ENCODE results near the gene AURKAIP1.

The AURKAIP1 gene

GRCh38 chr1:1335283-1335682, 39.7 kb downstream of the AURKAIP1 start:
- in situ Hi-C loops (cut with MboI; ENCODE audit: low sequenced_read_pairs): no loop called here

- in situ Hi-C loops (cut with MboI; ENCODE audit: low sequenced_read_pairs): no loop called here
Observed at GRCh38 chr1:1334835-1335234, 40.2 kb downstream of the AURKAIP1 start.

- in situ Hi-C loops (cut with MboI; ENCODE audit: low sequenced_read_pairs): no loop called here
Observed at GRCh38 chr1:1333551-1334241, 41.3 kb downstream of the AURKAIP1 start.

- in situ Hi-C loops (cut with MboI; ENCODE audit: low sequenced_read_pairs): no loop called here
Observed at GRCh38 chr1:1332774-1333480, 42.1 kb downstream of the AURKAIP1 start.

GRCh38 chr1:1332031-1332755, 42.8 kb downstream of the AURKAIP1 start:
- in situ Hi-C loops (cut with MboI; ENCODE audit: low sequenced_read_pairs): no loop called here

DNA sequence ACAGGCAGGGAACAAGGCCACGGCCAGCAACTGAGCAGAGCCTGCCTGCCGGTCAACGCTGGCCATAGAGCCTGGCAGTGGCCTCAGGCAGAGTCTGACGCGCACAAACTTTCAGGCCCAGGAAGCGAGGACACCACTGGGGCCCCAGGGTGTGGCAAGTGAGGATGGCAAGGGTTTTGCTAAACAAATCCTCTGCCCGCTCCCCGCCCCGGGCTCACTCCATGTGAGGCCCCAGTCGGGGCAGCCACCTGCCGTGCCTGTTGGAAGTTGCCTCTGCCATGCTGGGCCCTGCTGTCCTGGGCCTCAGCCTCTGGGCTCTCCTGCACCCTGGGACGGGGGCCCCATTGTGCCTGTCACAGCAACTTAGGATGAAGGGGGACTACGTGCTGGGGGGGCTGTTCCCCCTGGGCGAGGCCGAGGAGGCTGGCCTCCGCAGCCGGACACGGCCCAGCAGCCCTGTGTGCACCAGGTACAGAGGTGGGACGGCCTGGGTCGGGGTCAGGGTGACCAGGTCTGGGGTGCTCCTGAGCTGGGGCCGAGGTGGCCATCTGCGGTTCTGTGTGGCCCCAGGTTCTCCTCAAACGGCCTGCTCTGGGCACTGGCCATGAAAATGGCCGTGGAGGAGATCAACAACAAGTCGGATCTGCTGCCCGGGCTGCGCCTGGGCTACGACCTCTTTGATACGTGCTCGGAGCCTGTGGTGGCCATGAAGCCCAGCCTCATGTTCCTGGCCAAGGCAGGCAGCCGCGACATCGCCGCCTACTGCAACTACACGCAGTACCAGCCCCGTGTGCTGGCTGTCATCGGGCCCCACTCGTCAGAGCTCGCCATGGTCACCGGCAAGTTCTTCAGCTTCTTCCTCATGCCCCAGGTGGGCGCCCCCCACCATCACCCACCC, 43.7 kb downstream of the AURKAIP1 start, which contains the start of gene TAS1R3:
TSS of gene TAS1R3 (plus strand) at position 213 of the 898 bp plus-strand sequence. CDS start at position 279, 66 bp downstream.
- in situ Hi-C loops (cut with MboI; ENCODE audit: low sequenced_read_pairs): no loop called here

DNA sequence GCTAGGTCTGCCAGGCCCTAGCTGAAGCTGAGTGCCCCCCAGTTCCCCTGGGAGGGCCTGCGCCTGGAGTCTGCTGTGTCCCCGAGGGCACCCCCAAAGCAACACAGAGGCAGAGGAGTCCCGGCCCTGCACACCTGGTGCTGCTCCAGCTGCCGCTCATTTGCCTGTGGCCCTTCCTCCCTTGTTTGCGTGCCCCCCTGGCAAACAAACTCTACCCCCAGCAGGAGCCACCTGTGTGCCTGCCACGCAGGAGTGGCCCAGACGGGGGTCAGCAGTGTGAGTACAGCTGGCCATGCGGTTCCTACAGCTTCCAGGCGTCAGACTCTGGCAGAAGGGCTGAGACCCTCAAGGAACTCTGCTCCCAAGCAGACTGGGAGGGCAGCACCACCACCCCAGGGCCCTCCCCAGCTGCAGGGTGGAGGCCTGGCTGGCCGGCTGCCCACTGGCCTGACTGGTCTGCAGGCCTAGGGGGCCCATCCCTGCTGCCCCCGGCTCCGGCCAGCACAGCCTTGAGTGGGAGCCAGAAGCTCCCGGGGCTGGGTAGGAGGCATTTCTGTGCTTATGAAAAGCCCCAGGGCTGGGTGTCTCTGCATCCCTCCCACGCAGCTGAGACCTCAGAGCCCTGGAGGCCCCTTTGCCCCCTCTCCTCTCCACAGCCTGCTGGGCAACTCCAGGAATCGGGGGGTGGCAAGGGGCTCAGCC, 44.5 kb downstream of the AURKAIP1 start:
- in situ Hi-C loops (cut with MboI; ENCODE audit: low sequenced_read_pairs): no loop called here

- in situ Hi-C loops (cut with MboI; ENCODE audit: low sequenced_read_pairs): no loop called here
Observed at GRCh38 chr1:1329304-1330210, 45.5 kb downstream of the AURKAIP1 start.

- in situ Hi-C loops (cut with MboI; ENCODE audit: low sequenced_read_pairs): no loop called here
Observed at GRCh38 chr1:1328254-1328653, 46.8 kb downstream of the AURKAIP1 start.

DNA sequence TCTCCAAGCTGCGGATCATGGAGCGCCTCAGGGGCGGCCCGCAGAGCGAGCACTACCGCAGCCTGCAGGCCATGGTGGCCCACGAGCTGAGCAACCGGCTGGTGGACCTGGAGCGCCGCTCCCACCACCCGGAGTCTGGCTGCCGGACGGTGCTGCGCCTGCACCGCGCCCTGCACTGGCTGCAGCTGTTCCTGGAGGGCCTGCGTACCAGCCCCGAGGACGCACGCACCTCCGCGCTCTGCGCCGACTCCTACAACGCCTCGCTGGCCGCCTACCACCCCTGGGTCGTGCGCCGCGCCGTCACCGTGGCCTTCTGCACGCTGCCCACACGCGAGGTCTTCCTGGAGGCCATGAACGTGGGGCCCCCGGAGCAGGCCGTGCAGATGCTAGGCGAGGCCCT, 47.7 kb downstream of the AURKAIP1 start:
- in situ Hi-C loops (cut with MboI; ENCODE audit: low sequenced_read_pairs): no loop called here

DNA sequence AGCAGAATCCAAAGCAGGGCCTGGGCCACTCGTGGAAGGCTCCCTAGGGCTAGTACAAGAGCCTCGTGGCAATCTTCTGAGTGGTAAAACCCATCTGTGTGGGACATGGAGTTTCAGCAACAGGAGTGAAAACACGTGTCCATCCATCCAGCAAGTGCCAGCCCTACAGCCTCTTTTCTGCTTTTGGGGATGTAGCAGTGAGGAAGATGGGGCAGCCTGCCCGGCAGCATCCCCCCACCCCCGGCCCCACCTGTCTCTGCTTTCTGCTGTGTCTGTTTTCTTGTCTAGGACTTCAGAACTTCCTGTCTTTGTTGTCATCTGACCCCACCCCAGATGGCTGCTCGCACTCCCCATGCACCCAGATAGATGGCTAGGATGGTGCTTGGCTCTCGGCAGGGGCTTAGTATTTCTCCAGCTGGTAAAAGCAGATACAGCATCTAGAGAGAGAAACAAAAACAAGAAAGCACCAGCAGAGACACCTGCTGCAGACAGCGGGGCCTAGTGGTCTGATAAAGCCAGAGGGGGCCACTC, 48.9 kb downstream of the AURKAIP1 start:
- in situ Hi-C loops (cut with MboI; ENCODE audit: low sequenced_read_pairs): no loop called here

- in situ Hi-C loops (cut with MboI; ENCODE audit: low sequenced_read_pairs): no loop called here
Observed at GRCh38 chr1:1325288-1326074, 49.5 kb downstream of the AURKAIP1 start.

- in situ Hi-C loops (cut with MboI; ENCODE audit: low sequenced_read_pairs): no loop called here
Observed at GRCh38 chr1:1324524-1325287, 50.3 kb downstream of the AURKAIP1 start, which contains the start of the genes CPTP and INTS11. TSS of gene CPTP (plus strand) at chr1:1324802. CDS start at chr1:1326911, 2,109 bp downstream. TSS of gene INTS11 (minus strand) at chr1:1324660. CDS start at chr1:1324608, 52 bp downstream.

GRCh38 chr1:1324084-1324523, 50.9 kb downstream of the AURKAIP1 start:
- in situ Hi-C loops (cut with MboI; ENCODE audit: low sequenced_read_pairs): no loop called here

All from HL-60/S4 treated with retinoic acid at 250 ng/mL for 4 days and 3 days (cell line).